ENCODE data around the gene KNDC1. TPM values are rescaled to one million over a fixed set of nuclear protein-coding genes. Genes with fewer than 3 reads are reported as not detected.
A peak's percentile ranks its signal among the peaks of the same experiment; 100 is the strongest.

The KNDC1 gene
- total RNA-seq, 1 experiment from 2014 or later = 15.7 TPM

DNA sequence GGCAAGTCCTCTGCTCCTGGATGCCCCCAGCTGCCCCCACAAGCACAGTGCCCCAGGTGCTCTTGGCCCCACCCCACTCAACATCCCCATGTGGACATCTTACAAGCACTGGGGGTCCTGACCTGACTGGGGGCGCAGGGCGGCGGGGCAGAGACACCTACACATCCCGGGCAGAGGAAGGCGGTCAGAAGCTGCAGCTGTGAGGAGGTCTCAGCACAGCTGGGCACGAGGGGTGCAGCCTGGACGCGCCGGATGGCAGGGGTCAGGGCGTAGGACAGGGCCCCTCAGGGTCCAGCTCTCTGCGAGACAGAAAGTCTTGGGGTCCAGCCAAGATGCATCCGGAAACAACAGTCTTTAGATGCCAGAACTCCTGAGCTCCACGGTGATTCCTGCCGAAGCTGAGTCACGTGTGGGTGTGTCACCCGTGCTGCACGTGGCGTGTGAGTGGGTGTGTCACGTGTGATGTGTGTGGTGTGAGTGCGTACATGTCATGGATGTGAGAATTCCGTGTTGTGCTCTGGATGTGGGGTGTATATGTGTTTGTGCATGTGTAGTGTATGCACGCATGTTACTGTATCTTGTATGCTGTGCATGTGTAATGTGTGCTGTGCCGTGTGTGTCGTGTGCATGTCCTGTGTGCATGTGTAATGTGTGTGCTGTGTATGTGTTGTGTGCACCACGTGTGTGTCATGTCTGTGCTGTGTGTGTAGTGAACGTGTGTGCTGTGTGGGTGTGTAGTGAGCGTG is 82.8 kb downstream of the KNDC1 start:
- Histone ChIP-seq H2BK15ac (ENCODE audit: low read depth, low read length) (no peak overlapping the region), H2AFZ (ENCODE audit: low read length) (no peak overlapping the region), H2BK120ac (ENCODE audit: low read depth, low read length, poor library complexity, severe bottlenecking) (no peak overlapping the region), H2AK5ac (ENCODE audit: insufficient read length, low read length) (no peak overlapping the region), H2BK5ac (ENCODE audit: insufficient read length, low read length) (no peak overlapping the region), H3K4me2 (ENCODE audit: insufficient read depth, insufficient read length, low read length) (no peak overlapping the region), H2BK20ac (ENCODE audit: low read depth, low read length, poor library complexity, severe bottlenecking) (no peak overlapping the region), H3K79me1 (ENCODE audit: insufficient read depth, low read depth, low read length, poor library complexity, severe bottlenecking) (no peaks in the 10 kb centered on the region), H3T11ph (ENCODE audit: low read length) (no peak overlapping the region), H3K27me3 (ENCODE audit: insufficient read depth, low read length) (peaks cover 2% of the 10 kb centered on the region; the same call in 1 of the 2 replicates), H3K56ac (ENCODE audit: insufficient read length, low read depth, low read length) (no peak overlapping the region), H2BK12ac (ENCODE audit: insufficient read length, low read depth, low read length) (no peak overlapping the region), H3K79me2 (ENCODE audit: insufficient read depth, low read length) (no peaks in the 10 kb centered on the region), H3K18ac (ENCODE audit: insufficient read length, low read depth, low read length) (no peak overlapping the region), H4K8ac (replicated peaks; ENCODE audit: insufficient read length, low read depth, low read length) (no peak overlapping the region), H3K14ac (ENCODE audit: insufficient read depth, low read length) (no peak overlapping the region), H4K91ac (ENCODE audit: insufficient read length, low read depth, low read length) (no peak overlapping the region), H4K5ac (ENCODE audit: insufficient read length, low read depth, low read length) (no peak overlapping the region), H3K23ac (ENCODE audit: insufficient read length, low read depth, low read length) (no peak overlapping the region), H3K4me1 (ENCODE audit: insufficient read depth, low read length) (no peaks in the 10 kb centered on the region), H3K27ac (ENCODE audit: insufficient read length, low read depth, low read length) (no peak overlapping the region), H3K9me3 (ENCODE audit: control insufficient read depth, low read depth, low read length) (no peaks in the 10 kb centered on the region), H4K20me1 (ENCODE audit: control insufficient read depth, insufficient read depth, insufficient read length) (no peaks in the 10 kb centered on the region), H3K4ac (ENCODE audit: low read depth, low read length) (no peak overlapping the region), H3K23me2 (ENCODE audit: insufficient read length, low read depth, low read length, poor library complexity, severe bottlenecking) (peaks cover 5% of the 10 kb centered on the region), H3K9ac (ENCODE audit: extremely low read depth, insufficient read length, low read length) (no peak overlapping the region)
- TF ChIP-seq, protein P1, sequence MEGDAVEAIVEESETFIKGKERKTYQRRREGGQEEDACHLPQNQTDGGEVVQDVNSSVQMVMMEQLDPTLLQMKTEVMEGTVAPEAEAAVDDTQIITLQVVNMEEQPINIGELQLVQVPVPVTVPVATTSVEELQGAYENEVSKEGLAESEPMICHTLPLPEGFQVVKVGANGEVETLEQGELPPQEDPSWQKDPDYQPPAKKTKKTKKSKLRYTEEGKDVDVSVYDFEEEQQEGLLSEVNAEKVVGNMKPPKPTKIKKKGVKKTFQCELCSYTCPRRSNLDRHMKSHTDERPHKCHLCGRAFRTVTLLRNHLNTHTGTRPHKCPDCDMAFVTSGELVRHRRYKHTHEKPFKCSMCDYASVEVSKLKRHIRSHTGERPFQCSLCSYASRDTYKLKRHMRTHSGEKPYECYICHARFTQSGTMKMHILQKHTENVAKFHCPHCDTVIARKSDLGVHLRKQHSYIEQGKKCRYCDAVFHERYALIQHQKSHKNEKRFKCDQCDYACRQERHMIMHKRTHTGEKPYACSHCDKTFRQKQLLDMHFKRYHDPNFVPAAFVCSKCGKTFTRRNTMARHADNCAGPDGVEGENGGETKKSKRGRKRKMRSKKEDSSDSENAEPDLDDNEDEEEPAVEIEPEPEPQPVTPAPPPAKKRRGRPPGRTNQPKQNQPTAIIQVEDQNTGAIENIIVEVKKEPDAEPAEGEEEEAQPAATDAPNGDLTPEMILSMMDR (conservative IDR thresholded peaks at IDR 0.05) = no peak
- Mint-ChIP-seq H3K4me1 (peaks cover 30 to 45% of the 10 kb centered on the region in 2 experiments), H3K36me3 (ENCODE audit: insufficient read depth in 1 of 3, low read depth in 3 of 3) (peaks cover 0 to 20% (median 0%) of the 10 kb centered on the region in 3 experiments; a peak in 3 of 7 replicates), H3K4me3 (no peak overlapping the region; a peak in 2 of 5 replicates), H3K27me3 (ENCODE audit: low read depth) (peaks cover 18% of the 10 kb centered on the region), H3K27ac (peak overlapping the region in 2 of 3 experiments; percentile 14 to 27; a peak in 3 of 7 replicates), H3K9me3 (no peaks in the 10 kb centered on the region; a peak in 1 of 5 replicates)
- no CpG with 5 or more reads among the region's 27 CpGs for WGBS (ENCODE audit: extremely low coverage, insufficient read length, low lambda C conversion rate)
- no peak for DNase-seq

Data from H9 (cell line).